Heart left ventricle (tissue), 16 donors: ENCODE results near the gene FAM110C. TPM values are rescaled to one million over a fixed set of nuclear protein-coding genes. Genes with fewer than 3 reads are reported as not detected.
"Not testable (repeated sequence)": the region's sequence is repeated elsewhere in the genome, so short reads cannot be mapped to it uniquely, and the experiment has no call there.

Experiments
- ATAC-seq, 4 donors: fragments of 200-7000 bp; cut with Tn5 transposase; one replicate each; pipeline ENCODE4 v1.9.1; 2020 to 2022; ENCODE audit warnings: moderate library complexity in 4 of 4, mild to moderate bottlenecking in 3 of 4, moderate number of reproducible peaks in 1 of 4
- DNase-seq, 5 donors: peaks; one replicate each; pipeline ENCODE4 v3.0.0-alpha.2; 2020
- H3K27ac ChIP-seq, 12 donors: fragments of 200-600 bp; sonication (generic) in 4 of 12; one replicate each; pipeline versions ENCODE4 v1.5.0 to v1.8.0; 2016 to 2022; ENCODE audit warnings: mild to moderate bottlenecking in 2 of 12
- H3K27me3 ChIP-seq, 9 donors: fragments of 200-600 bp; sonication (generic) in 2 of 9; one replicate each; pipeline versions ENCODE4 v1.5.1 to v1.8.0; 2016 to 2022; ENCODE audit warnings: mild to moderate bottlenecking in 3 of 9
- H3K36me3 ChIP-seq, 9 donors: fragments of 200-600 bp; sonication (generic) in 2 of 9; one replicate each; pipeline versions ENCODE4 v1.5.0 to v1.8.0; 2018 to 2022; ENCODE audit warnings: mild to moderate bottlenecking in 2 of 9
- H3K4me1 ChIP-seq, 12 donors: fragments of 200-600 bp; sonication (generic) in 4 of 12; one replicate each; pipeline versions ENCODE4 v1.5.0 to v1.8.0; 2016 to 2022; ENCODE audit warnings: mild to moderate bottlenecking in 3 of 12
- H3K4me3 ChIP-seq, 12 donors: fragments of 200-600 bp; sonication (generic) in 4 of 12; one replicate each; pipeline versions ENCODE4 v1.5.0 to v1.8.0; 2017 to 2022; ENCODE audit warnings: mild to moderate bottlenecking in 9 of 12, moderate library complexity in 4 of 12
- H3K9me3 ChIP-seq, 12 donors: fragments of 200-600 bp; sonication (generic) in 4 of 12; one replicate each; pipeline versions ENCODE4 v1.5.0 to v1.8.0; 2016 to 2022; ENCODE audit warnings: mild to moderate bottlenecking in 1 of 12
- CTCF ChIP-seq, 12 donors: fragments of 200-600 bp; sonication (generic) in 4 of 12; IDR thresholded peaks; one replicate each; pipeline versions ENCODE4 v1.5.0 to v1.8.0; 2018 to 2022; ENCODE audit warnings: antibody characterized with exemption in 12 of 12, mild to moderate bottlenecking in 5 of 12
- POLR2A ChIP-seq, 2 donors: fragments of 450-650 bp; IDR thresholded peaks; one replicate each; pipeline ENCODE4 v1.6.1; 2017; ENCODE audit warnings: antibody characterized with exemption in 2 of 2, mild to moderate bottlenecking in 2 of 2, moderate library complexity in 2 of 2
- WGBS, 4 donors: extraction: QIAGEN DNeasy Blood & Tissue Kit in 2 of 4; methylation state at CpG; one replicate each; pipeline versions ENCODE4 v1.1.5 to v1.1.7; 2013 to 2018; 5-methylcytosine and 5-hydroxymethylcytosine counted together
- intact Hi-C, 10 donors: fragments of 100-400 bp; cut with DNase I; formaldehyde crosslinking; loops; one replicate each; pipeline versions ENCODE4 v1.11.1 to v1.14.2; 2022
- polyA plus RNA-seq, 2 donors: library from polyadenylated mRNA; stranded (reverse); fragments of 200-250 nt; gene quantifications; one replicate each; pipeline ENCODE4 v1.2.3, GENCODE V29; 2013
- total RNA-seq, 9 donors: library from RNA; depleted of rRNA in 2 of 9; stranded (reverse); fragments of >200 nt in 2 of 9; fragmentation: NEBNext Ultra II Directional in 3 of 9; extraction: Animal tissue kit (Norgen Biotek cat#: 25700) in 3 of 9; gene quantifications; one replicate each; pipeline versions ENCODE4 v1.1.0 to v1.2.4, GENCODE V29; 2016 to 2023
- donor health status: ischemic (EF 13 %, LVEDD 7.1; RV severe dilation, severe dysfunction).
- donor health status: healthy with polysubstance abuse.
- donor health status: DM: no; HTN: yes; CAD: no.
- donor health status: DM: no; HTN: no; CAD: no.
- donor health status: ischemic (EF 25% LVEDD 6.9; RV normal size, moderate dysfunction).
- donor health status: ischemic (EF 25% LVEDD 5.7; RV mildly dilated, moderate dysfunction).
- donor health status: healthy.
- donor health status: DM: yes; HTN: yes; CAD: no.
- donor health status: ischemic (EF 35%, LVEDD 5.7; RV mildly dilated, moderate dysfunction).
- donor health status: nonischemic (EF 11% LVEDD 7.7; RV severe dilation, severe dysfunction).
- donor health status: DM: yes; HTN: yes; CAD: no.
- donor health status: PGD.
- donor health status: ischemic (EF 29% LVEDD 5.4; RV normal size, mild dysfunction).
- donor health status: nonischemic (EF 23%, LVEDD 6.1; RV moderate dilation, normal function).

Gene FAM110C
- total and polyA plus RNA-seq, 11 donors = 1.4 to 10.1 (median 2.3) TPM

GRCh38 chr2:71309-72035 lies 25.2 kb upstream of the FAM110C start:
- DNase-seq = no peak
- intact Hi-C loops = no loop called here

GRCh38 chr2:69366-70344 lies 23.4 kb upstream of the FAM110C start:
- intact Hi-C loops = no loop called here
- peaks cover 0 to 12% (median 0%) of the 10 kb centered on the region in 9 donors for H3K27me3 ChIP-seq
- peaks cover 0 to 6% (median 0%) of the 10 kb centered on the region in 12 donors for H3K9me3 ChIP-seq
- no peaks in the 10 kb centered on the region for H3K36me3 ChIP-seq
- DNase-seq = no peak
- no peak overlapping the region for H3K27ac ChIP-seq
- no peaks in the 10 kb centered on the region for H3K4me1 ChIP-seq
- 67 to 73% (median 71%) methylated on average over 12 of the region's 12 CpGs for WGBS, 4 donors
- no peak for ATAC-seq
- H3K4me3 ChIP-seq = no peak overlapping the region
- TF ChIP-seq POLR2A (IDR thresholded peaks at IDR 0.05) (no peak), CTCF (IDR thresholded peaks at IDR 0.05) (no peak)

More at GRCh38 chr2:71309-72035, 25.2 kb upstream of the FAM110C start:
- Histone ChIP-seq H3K27ac (no peak overlapping the region), H3K9me3 (peaks cover 0 to 6% (median 0%) of the 10 kb centered on the region in 12 donors), H3K4me3 (no peak overlapping the region), H3K27me3 (peaks cover 0 to 3% (median 0%) of the 10 kb centered on the region in 9 donors), H3K4me1 (no peaks in the 10 kb centered on the region), H3K36me3 (no peaks in the 10 kb centered on the region)
- TF ChIP-seq CTCF (IDR thresholded peaks at IDR 0.05) (no peak), POLR2A (IDR thresholded peaks at IDR 0.05) (no peak)
- WGBS, 4 donors = 71 to 81% (median 79%) methylated on average over 5 of the region's 5 CpGs
- no peak for ATAC-seq

GRCh38 chr2:68637-69036 lies 22.3 kb upstream of the FAM110C start:
- H3K27ac ChIP-seq, DNase-seq, ATAC-seq, H3K9me3 ChIP-seq, H3K36me3 ChIP-seq, H3K4me1 ChIP-seq, intact Hi-C loops, H3K4me3 ChIP-seq: not testable (repeated sequence)
- H3K27me3 ChIP-seq = peaks cover 0 to 12% (median 0%) of the 10 kb centered on the region in 9 donors
- 56 to 69% (median 63%) methylated on average over 5 of the region's 5 CpGs for WGBS, 4 donors

GRCh38 chr2:66853-67252 lies 20.5 kb upstream of the FAM110C start:
- DNase-seq (no peak), ATAC-seq (no peak)
- WGBS, 4 donors = 87 to 92% (median 87%) methylated on average over 17 of the region's 17 CpGs
- Histone ChIP-seq H3K4me3 (no peak overlapping the region), H3K36me3 (no peaks in the 10 kb centered on the region), H3K4me1 (no peaks in the 10 kb centered on the region), H3K27me3 (peaks cover 0 to 12% (median 0%) of the 10 kb centered on the region in 9 donors), H3K27ac (no peak overlapping the region), H3K9me3 (no peaks in the 10 kb centered on the region)
- intact Hi-C loops = no loop called here
- TF ChIP-seq CTCF (IDR thresholded peaks at IDR 0.05) (no peak), POLR2A (IDR thresholded peaks at IDR 0.05) (no peak)
